ENCODE measurements around the gene ZMYND10. TPM values are rescaled to one million over a fixed set of nuclear protein-coding genes. Genes with fewer than 3 reads are reported as not detected.

Gene ZMYND10
- total and polyA plus RNA-seq, 9 of the 15 experiments (the other 6 are each of a cell fraction or from before 2014, with no cell fraction given): 0.20 to 2.8 (median 0.70) TPM

GRCh38 chr3:50292159-50293078 lies 53.1 kb downstream of the ZMYND10 start, which contains the start of gene IFRD2 (continued):
- TF ChIP-seq, protein P1, sequence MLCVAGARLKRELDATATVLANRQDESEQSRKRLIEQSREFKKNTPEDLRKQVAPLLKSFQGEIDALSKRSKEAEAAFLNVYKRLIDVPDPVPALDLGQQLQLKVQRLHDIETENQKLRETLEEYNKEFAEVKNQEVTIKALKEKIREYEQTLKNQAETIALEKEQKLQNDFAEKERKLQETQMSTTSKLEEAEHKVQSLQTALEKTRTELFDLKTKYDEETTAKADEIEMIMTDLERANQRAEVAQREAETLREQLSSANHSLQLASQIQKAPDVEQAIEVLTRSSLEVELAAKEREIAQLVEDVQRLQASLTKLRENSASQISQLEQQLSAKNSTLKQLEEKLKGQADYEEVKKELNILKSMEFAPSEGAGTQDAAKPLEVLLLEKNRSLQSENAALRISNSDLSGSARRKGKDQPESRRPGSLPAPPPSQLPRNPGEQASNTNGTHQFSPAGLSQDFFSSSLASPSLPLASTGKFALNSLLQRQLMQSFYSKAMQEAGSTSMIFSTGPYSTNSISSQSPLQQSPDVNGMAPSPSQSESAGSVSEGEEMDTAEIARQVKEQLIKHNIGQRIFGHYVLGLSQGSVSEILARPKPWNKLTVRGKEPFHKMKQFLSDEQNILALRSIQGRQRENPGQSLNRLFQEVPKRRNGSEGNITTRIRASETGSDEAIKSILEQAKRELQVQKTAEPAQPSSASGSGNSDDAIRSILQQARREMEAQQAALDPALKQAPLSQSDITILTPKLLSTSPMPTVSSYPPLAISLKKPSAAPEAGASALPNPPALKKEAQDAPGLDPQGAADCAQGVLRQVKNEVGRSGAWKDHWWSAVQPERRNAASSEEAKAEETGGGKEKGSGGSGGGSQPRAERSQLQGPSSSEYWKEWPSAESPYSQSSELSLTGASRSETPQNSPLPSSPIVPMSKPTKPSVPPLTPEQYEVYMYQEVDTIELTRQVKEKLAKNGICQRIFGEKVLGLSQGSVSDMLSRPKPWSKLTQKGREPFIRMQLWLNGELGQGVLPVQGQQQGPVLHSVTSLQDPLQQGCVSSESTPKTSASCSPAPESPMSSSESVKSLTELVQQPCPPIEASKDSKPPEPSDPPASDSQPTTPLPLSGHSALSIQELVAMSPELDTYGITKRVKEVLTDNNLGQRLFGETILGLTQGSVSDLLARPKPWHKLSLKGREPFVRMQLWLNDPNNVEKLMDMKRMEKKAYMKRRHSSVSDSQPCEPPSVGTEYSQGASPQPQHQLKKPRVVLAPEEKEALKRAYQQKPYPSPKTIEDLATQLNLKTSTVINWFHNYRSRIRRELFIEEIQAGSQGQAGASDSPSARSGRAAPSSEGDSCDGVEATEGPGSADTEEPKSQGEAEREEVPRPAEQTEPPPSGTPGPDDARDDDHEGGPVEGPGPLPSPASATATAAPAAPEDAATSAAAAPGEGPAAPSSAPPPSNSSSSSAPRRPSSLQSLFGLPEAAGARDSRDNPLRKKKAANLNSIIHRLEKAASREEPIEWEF (CRISPR knock-in tag; IDR thresholded peaks at IDR 0.05): peak; percentile 64; the same call in 1 of the 2 replicates
- TF ChIP-seq LEF1 (IDR thresholded peaks at IDR 0.05) (no peak), CTBP1 (IDR thresholded peaks at IDR 0.05; ENCODE audit: borderline replicate concordance) (peak; percentile 56; the same call in 1 of the 2 replicates), EGR1 (conservative IDR thresholded peaks at IDR 0.05) (peak; percentile 29; the same call in 1 of the 2 replicates), ZFPM2 (CRISPR knock-in tag; IDR thresholded peaks at IDR 0.05) (no peak), MITF (IDR thresholded peaks at IDR 0.05) (no peak), MTA2 (IDR thresholded peaks at IDR 0.05; ENCODE audit: low read depth) (no peak), KLF6 (CRISPR knock-in tag; IDR thresholded peaks at IDR 0.05; ENCODE audit: borderline replicate concordance) (peak; percentile 91; the same call in 1 of the 2 replicates), CHAMP1 (IDR thresholded peaks at IDR 0.05) (no peak), SREBF2 (CRISPR knock-in tag; IDR thresholded peaks at IDR 0.05) (no peak), ZNF551 (CRISPR knock-in tag; IDR thresholded peaks at IDR 0.05) (no peak), ATF6 (CRISPR knock-in tag; IDR thresholded peaks at IDR 0.05) (no peak), ZNF224 (CRISPR knock-in tag; IDR thresholded peaks at IDR 0.05) (no peak)
- TF ChIP-seq, protein P2, sequence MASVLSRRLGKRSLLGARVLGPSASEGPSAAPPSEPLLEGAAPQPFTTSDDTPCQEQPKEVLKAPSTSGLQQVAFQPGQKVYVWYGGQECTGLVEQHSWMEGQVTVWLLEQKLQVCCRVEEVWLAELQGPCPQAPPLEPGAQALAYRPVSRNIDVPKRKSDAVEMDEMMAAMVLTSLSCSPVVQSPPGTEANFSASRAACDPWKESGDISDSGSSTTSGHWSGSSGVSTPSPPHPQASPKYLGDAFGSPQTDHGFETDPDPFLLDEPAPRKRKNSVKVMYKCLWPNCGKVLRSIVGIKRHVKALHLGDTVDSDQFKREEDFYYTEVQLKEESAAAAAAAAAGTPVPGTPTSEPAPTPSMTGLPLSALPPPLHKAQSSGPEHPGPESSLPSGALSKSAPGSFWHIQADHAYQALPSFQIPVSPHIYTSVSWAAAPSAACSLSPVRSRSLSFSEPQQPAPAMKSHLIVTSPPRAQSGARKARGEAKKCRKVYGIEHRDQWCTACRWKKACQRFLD (CRISPR knock-in tag; IDR thresholded peaks at IDR 0.05): peak; percentile 98

All from K562 (cell line).